HCT116 (cell line): ENCODE measurements around the gene GAB2. TPM values are rescaled to one million over a fixed set of nuclear protein-coding genes. Genes with fewer than 3 reads are reported as not detected.

Experiments used
- ATAC-seq: fragments of 200-7000 bp; cut with Tn5 transposase; 2 replicates; pipeline ENCODE4 v1.9.1; 2020; ENCODE audit warnings: mild to moderate bottlenecking, moderate library complexity
- BruUV-seq: library from RNA; stranded (reverse); fragments of 400-500 nt; replicated peaks from 2 replicates; lab custom pipeline; 2021; lab: Mats Ljungman, UMichigan
- CTCF ChIA-PET: fragments of 300-600 bp; sonication (Branson Sonifier 250); formaldehyde crosslinking; loops from one replicate; lab custom pipeline; 2021; ENCODE audit warnings: antibody characterized with exemption; lab: Charles Lee
- POLR2A ChIA-PET: fragments of 300-600, 350-600 bp; sonication (Branson Sonifier 250); formaldehyde crosslinking; loops from one replicate; lab custom pipeline; 2021; ENCODE audit warnings: antibody characterized with exemption; lab: Charles Lee
- RAD21 ChIA-PET, 2 experiments: fragments of 300-600 bp; sonication (Branson Sonifier 250); formaldehyde crosslinking; loops; one replicate each; lab custom pipeline; 2023; ENCODE audit warnings: low total read pairs in 2 of 2; ENCODE audit not compliant: uncharacterized antibody in 2 of 2, unreplicated experiment in 2 of 2, low non-redundant PET in 1 of 2; lab: Charles Lee
- DNase-seq: peaks from one replicate; pipeline ENCODE4 v3.0.0-alpha.2; 2010; ENCODE audit warnings: low read depth, low spot score
- H2AFZ ChIP-seq: fragments of 200-600 bp; shearing (Covaris generic), sonication (generic); 2 replicates; pipeline ENCODE4 v1.6.1; 2017; ENCODE audit warnings: low read depth, mixed run types, mixed read lengths, antibody characterized with exemption, low read length; ENCODE audit not compliant: poor library complexity, severe bottlenecking
- H3K27ac ChIP-seq: 2 replicates; pipeline ENCODE4 v1.5.1; 2012; ENCODE audit warnings: low read depth, low read length
- H3K27me3 ChIP-seq: fragments of 200-600 bp; sonication (generic); 2 replicates; pipeline ENCODE4 v1.6.1; 2016; ENCODE audit warnings: mixed run types, low read length, mixed read lengths; ENCODE audit not compliant: insufficient read depth
- H3K36me3 ChIP-seq, 2 experiments: fragments of 200-500 bp in 1 of 2; fragments of 200-600 bp in 1 of 2; sonication (Bioruptor generic) in 1 of 2; sonication (generic) in 1 of 2; 2 replicates each; pipeline versions ENCODE4 v1.5.1 to v1.6.1; 2014 to 2016; ENCODE audit warnings: low read length in 2 of 2, inconsistent platforms in 1 of 2, mixed read lengths in 1 of 2, mixed run types in 1 of 2; ENCODE audit not compliant: insufficient read depth in 2 of 2, control insufficient read depth in 1 of 2
- H3K4me1 ChIP-seq, 2 experiments: fragments of 200-600 bp in 1 of 2; sonication (generic) in 1 of 2; 2 replicates each; pipeline versions ENCODE4 v1.5.1 to v1.6.1; 2012 to 2017; ENCODE audit warnings: low read length in 2 of 2, inconsistent platforms in 1 of 2, mild to moderate bottlenecking in 1 of 2, mixed read lengths in 1 of 2, mixed run types in 1 of 2, moderate library complexity in 1 of 2; ENCODE audit not compliant: insufficient read depth in 2 of 2, control insufficient read depth in 1 of 2
- H3K4me2 ChIP-seq: fragments of 200-600 bp; sonication (generic); 2 replicates; pipeline ENCODE4 v1.6.1; 2017; ENCODE audit warnings: mixed run types, low read length, mixed read lengths
- H3K4me3 ChIP-seq, 2 experiments: fragments of 200-600 bp in 1 of 2; sonication (generic) in 1 of 2; replicated peaks in 1 of 2; 2 replicates each; pipeline ENCODE4 v1.5.1; 2011 to 2016; ENCODE audit warnings: low read length in 2 of 2, control low read depth in 1 of 2, low read depth in 1 of 2, mild to moderate bottlenecking in 1 of 2, mixed read lengths in 1 of 2, mixed run types in 1 of 2
- H3K79me2 ChIP-seq: fragments of 200-600 bp; sonication (generic); 2 replicates; pipeline ENCODE4 v1.6.1; 2017; ENCODE audit warnings: mild to moderate bottlenecking, mixed run types, low read length, moderate library complexity, mixed read lengths; ENCODE audit not compliant: insufficient read depth
- H3K9ac ChIP-seq: fragments of 200-600 bp; sonication (generic); 2 replicates; pipeline ENCODE4 v1.6.1; 2016; ENCODE audit warnings: low read length, mixed read lengths
- H3K9me2 ChIP-seq: fragments of 200-600 bp; sonication (generic), shearing (Covaris generic); 2 replicates; pipeline ENCODE4 v1.6.1; 2017; ENCODE audit warnings: mixed run types, mild to moderate bottlenecking, moderate library complexity; ENCODE audit not compliant: insufficient read depth
- H3K9me3 ChIP-seq, 2 experiments: fragments of 200-500 bp in 1 of 2; fragments of 200-600 bp in 1 of 2; sonication (Bioruptor generic) in 1 of 2; sonication (generic) in 1 of 2; 2 replicates each; pipeline ENCODE4 v1.6.1; 2014 to 2017; ENCODE audit warnings: low read length in 2 of 2, mixed read lengths in 2 of 2, inconsistent platforms in 1 of 2, low read depth in 1 of 2, mild to moderate bottlenecking in 1 of 2, mixed run types in 1 of 2, moderate library complexity in 1 of 2; ENCODE audit not compliant: control insufficient read depth in 1 of 2, insufficient read depth in 1 of 2
- H4K20me1 ChIP-seq: fragments of 200-600 bp; sonication (generic), shearing (Covaris generic); 2 replicates; pipeline ENCODE4 v1.6.1; 2017; ENCODE audit warnings: mixed run types, mild to moderate bottlenecking, moderate library complexity; ENCODE audit not compliant: insufficient read depth
- EGR1 ChIP-seq: IDR thresholded peaks from 2 replicates; pipeline ENCODE4 v1.6.1; 2012; ENCODE audit warnings: low read depth
- ELF1 ChIP-seq: IDR thresholded peaks from 2 replicates; pipeline ENCODE4 v1.6.1; 2012; ENCODE audit warnings: low read depth, borderline replicate concordance
- FOSL1 ChIP-seq: IDR thresholded peaks from 2 replicates; pipeline ENCODE4 v1.6.1; 2012; ENCODE audit warnings: low read depth
- REST ChIP-seq: IDR thresholded peaks from 2 replicates; pipeline ENCODE4 v1.6.1; 2012; ENCODE audit warnings: low read depth
- SIN3A ChIP-seq: IDR thresholded peaks from 2 replicates; pipeline ENCODE4 v1.6.1; 2012; ENCODE audit warnings: low read depth
- SP1 ChIP-seq: IDR thresholded peaks from 2 replicates; pipeline ENCODE4 v1.6.1; 2012; ENCODE audit warnings: low read depth
- TCF7L2 ChIP-seq: IDR thresholded peaks from 2 replicates; pipeline ENCODE4 v1.7.0; 2011; ENCODE audit warnings: borderline replicate concordance, inconsistent platforms; ENCODE audit not compliant: insufficient read depth, insufficient read length; ENCODE audit errors: extremely low read depth
- ZFX ChIP-seq: fragments of 450-650 bp; IDR thresholded peaks from 2 replicates; pipeline ENCODE4 v1.6.1; 2017
- ZNF274 ChIP-seq: fragments of 200-500 bp; sonication (Bioruptor generic); IDR thresholded peaks from 2 replicates; pipeline ENCODE4 v1.6.1; 2014; ENCODE audit warnings: mild to moderate bottlenecking, low read depth, low read length, inconsistent platforms
- intact Hi-C: fragments of 100-400 bp; cut with micrococcal nuclease; formaldehyde crosslinking; loops from 2 replicates; pipeline ENCODE4 v1.10.0; 2022
- total RNA-seq: library from RNA; stranded (reverse); gene quantifications from one replicate; pipeline ENCODE4 v1.2.1, GENCODE V29; 2021; ENCODE audit not compliant: unreplicated experiment

GAB2 gene
- total RNA-seq, 1 experiment from 2014 or later = 1.9 TPM

DNA sequence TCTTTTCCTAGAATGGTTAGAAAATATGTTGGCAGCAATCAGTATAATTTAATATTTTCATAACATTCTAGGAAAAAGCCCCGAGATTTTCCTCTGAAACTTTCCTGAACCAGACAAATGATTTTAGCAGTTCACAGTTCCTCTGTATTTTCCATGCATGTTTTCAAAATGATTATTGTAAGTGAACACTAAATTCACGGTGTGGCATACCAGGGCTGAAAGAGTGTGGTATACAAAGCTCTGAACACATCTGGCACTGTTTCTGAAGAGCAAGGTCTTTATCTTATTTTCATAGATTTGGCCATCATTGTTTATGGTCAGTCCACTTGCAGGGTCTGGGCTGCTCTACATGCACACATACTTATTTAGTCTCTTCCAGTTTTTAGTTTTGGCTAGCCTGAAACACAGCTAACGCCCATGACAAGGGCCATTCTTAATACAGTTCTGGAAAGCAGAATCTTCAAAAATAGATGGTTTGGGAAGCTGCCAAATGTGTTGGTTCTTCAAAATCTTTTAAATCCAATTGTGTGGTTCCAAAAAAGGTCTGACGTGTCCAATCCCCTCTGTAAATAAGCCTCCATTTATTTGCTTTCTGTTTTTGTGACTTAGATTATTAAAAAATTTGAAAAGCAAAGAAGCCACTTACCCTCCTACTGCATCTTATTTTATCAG, 7.9 kb upstream of the GAB2 start:
- Histone ChIP-seq H3K9ac (no peak overlapping the region), H3K27me3 (no peaks in the 10 kb centered on the region), H3K4me3 (no peak overlapping the region), H3K9me2 (no peaks in the 10 kb centered on the region), H3K79me2 (no peaks in the 10 kb centered on the region), H2AFZ (no peak overlapping the region), H3K4me1 (no peaks in the 10 kb centered on the region), H3K4me2 (no peak overlapping the region), H4K20me1 (no peaks in the 10 kb centered on the region), H3K36me3 (no peaks in the 10 kb centered on the region), H3K9me3 (no peaks in the 10 kb centered on the region), H3K27ac (no peak overlapping the region)
- ChIA-PET CTCF (no interaction called here), RAD21 (no interaction called here), POLR2A (no interaction called here)
- no peak for ATAC-seq
- TF ChIP-seq REST = no peak
- TF ChIP-seq FOSL1 = no peak
- no peak for TF ChIP-seq ZNF274
- no peak for TF ChIP-seq EGR1
- TF ChIP-seq ELF1 = no peak
- TF ChIP-seq TCF7L2 = no peak
- no peak for TF ChIP-seq SP1
- TF ChIP-seq SIN3A = no peak
- no peak for TF ChIP-seq ZFX
- BruUV-seq = no TSS peak
- intact Hi-C loops = no loop called here
- no peak for DNase-seq
